GM12864 (cell line): Measurements from ENCODE around the gene MYO5A.
"Not testable (repeated sequence)": the region's sequence is repeated elsewhere in the genome, so short reads cannot be mapped to it uniquely, and the experiment has no call there.

Experiments
- DNase-seq: peaks from one replicate; pipeline ENCODE4 v3.0.0-alpha.2; 2011; ENCODE audit warnings: low read depth
- H3K4me3 ChIP-seq: 2 replicates; pipeline ENCODE4 v1.5.1; 2011; ENCODE audit warnings: mild to moderate bottlenecking, low read depth, low read length, control low read depth
- TF ChIP-seq, protein P1 (sequence below): IDR thresholded peaks from 2 replicates; pipeline ENCODE4 v1.5.1; 2011; ENCODE audit warnings: low read depth, mild to moderate bottlenecking, moderate library complexity, low read length, control low read depth, inconsistent platforms; ENCODE audit errors: missing control alignments

Gene MYO5A

DNA sequence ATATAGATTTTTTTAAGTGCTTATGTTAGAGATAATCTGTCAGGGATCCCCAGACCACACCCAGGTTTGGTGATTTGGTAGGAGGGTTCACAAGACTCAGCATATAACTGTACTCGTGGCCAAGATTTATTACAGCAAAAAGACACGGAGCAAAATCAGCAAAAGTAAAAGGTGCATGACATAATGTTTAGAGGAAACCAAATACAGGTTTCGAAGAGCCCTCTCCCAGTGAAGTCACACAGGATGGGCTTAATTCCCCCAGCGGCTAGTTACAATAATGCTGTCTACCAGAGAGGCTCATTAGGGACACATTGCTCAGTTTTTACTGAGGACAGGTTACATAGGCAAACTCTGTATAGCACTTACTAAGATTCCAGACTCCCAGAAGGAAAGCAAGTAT lies 36.5 kb downstream of the MYO5A start:
- TF ChIP-seq, protein P1, sequence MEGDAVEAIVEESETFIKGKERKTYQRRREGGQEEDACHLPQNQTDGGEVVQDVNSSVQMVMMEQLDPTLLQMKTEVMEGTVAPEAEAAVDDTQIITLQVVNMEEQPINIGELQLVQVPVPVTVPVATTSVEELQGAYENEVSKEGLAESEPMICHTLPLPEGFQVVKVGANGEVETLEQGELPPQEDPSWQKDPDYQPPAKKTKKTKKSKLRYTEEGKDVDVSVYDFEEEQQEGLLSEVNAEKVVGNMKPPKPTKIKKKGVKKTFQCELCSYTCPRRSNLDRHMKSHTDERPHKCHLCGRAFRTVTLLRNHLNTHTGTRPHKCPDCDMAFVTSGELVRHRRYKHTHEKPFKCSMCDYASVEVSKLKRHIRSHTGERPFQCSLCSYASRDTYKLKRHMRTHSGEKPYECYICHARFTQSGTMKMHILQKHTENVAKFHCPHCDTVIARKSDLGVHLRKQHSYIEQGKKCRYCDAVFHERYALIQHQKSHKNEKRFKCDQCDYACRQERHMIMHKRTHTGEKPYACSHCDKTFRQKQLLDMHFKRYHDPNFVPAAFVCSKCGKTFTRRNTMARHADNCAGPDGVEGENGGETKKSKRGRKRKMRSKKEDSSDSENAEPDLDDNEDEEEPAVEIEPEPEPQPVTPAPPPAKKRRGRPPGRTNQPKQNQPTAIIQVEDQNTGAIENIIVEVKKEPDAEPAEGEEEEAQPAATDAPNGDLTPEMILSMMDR, result no peak
- H3K4me3 ChIP-seq, result no peak overlapping the region
- DNase-seq, result no peak

DNA sequence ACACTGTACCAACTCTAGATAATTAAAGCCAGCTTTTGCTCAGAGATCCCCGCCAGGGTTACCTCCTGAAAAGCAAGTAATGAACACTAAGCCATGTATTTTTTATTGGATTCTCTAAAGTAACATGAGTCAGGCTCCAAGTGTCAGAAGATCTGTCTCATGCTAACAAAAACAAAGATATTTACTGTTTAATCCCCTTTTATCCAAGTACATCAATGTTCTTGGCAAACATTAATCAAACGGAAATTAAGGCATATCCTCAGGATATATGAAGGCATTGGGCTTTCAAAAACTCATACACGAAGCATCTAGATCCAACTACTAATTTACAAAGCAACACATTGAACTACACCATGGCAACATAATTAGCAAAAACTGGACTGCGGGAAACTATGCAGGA lies 37.2 kb downstream of the MYO5A start:
- no peak overlapping the region for H3K4me3 ChIP-seq
- DNase-seq, result no peak
- TF ChIP-seq, protein P1, result no peak

DNA sequence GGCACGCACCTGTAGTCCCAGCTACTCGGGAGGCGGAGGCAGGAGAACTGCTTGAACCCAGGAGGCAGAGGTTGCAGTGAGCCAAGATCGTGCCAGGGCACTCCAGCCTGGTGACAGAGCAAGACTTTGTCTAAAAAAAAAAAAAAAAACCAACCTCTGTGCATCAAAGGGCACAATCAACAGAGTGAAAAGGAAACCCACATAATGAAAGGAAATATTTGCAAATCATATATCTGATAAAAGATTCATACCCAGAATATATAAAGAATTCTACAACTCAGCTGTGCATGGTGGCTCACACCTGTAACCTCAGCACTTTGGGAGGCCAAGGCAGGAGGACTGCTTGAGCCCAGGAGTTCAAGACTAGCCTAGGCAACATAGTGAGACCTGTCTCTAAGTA lies 39.2 kb downstream of the MYO5A start:
- not testable (repeated sequence) for H3K4me3 ChIP-seq, DNase-seq

DNA sequence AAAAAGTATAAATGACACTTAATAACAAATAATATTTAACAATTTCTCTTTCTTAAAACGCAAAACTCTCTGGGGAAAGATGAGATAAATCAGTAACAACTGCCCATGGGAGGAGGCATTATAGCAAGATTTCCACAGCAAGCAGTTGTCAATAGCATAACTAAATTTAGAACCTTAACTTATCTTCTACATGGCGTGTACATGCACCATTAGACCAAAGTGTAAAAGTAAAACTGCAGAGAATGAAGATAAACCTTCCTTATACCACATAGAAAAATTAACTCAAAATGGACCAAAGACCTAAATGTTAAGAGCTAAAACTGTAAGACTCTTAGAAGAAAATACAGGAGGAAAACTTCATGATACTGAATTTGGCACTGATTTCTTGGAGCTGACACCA lies 39.9 kb downstream of the MYO5A start:
- TF ChIP-seq, protein P1, result no peak
- DNase-seq, result no peak
- H3K4me3 ChIP-seq, result no peak overlapping the region

DNA sequence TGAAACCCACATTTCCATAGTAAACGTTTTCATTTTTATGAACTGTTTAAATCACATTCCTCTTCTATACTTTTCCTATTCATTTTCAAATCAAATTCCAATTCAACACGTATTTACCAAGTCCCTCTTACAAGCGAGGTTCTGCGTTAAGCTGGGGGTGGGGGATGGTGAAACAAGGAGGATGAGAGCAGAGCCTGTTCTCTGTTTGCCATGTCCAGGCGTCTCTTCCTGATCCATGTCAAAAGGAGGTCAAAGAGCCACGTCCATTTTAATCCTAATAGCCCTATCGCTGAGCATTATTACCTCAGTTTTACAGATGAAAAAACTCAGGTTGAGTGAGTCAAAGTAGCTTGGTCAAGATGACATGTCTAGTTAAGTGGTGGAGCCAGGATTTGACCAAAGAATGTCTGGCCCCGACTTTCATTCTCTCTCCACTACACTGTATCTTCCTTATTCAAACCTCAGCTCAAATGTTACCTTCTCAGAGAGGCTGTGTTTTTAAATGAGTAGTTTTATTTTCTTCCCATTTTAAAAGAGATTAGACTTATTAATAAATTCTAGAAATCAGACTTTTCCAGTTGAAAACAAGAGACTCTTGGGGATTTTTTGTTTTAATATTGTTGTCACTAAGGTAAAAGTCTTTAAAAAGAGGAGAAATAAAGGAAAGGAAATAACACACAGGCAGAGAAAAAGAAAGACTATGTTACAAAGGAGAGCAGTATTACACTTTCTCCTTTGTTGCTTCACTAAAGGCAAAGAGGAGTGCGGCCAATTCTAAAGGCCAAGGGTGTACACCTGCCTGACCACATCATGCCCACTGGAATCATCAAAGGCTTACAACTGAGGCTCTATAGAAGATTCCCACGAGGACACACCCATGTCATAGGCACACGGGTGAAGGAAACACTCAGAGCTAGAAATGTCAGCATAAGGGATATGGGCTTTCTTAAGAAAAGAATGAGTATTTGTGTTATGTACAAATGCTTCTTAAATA lies 42.4 kb downstream of the MYO5A start:
- no peak overlapping the region for H3K4me3 ChIP-seq
- no peak for DNase-seq

DNA sequence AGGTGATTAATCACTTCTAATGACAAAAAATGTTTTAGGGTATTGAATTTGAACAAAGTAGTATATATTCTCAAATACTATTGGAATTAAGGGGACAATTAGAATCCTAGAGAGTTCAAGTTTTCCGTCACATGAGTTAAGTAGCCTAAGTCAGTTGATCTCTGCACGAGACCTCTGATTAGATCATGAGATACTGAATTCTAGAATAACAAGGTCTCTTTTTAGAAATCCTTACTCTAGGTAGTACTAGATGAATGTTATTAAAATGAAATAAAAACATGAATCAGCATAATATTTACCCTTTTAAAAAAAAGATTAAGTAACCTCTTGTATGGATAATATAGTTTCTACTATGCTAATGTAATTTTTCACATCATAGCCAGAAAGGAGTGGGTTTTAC lies 43.4 kb downstream of the MYO5A start:
- no peak for DNase-seq
- TF ChIP-seq, protein P1, result no peak
- H3K4me3 ChIP-seq, result no peak overlapping the region

More for the DNA sequence above, 42.4 kb downstream of the MYO5A start:
- TF ChIP-seq, protein P1, result no peak

DNA sequence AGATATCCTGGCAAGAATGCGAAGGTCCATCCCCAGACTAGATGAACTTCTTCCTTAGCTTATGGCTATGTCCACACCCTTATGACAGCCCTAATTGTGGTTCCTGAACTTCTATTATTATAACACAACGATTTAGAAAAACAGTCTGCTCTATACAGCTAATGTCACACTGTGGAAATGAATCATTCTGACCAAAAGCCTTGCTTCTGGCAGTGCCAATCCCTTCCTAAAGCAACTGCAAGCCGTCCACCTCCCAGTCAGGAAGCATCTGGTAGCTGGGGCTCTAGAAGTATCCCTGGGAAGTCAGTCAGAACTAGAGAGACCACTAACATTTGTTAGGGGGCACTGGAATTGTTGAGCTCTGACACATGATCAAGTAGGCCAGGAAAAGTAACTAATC lies 45.0 kb downstream of the MYO5A start:
- no peak for DNase-seq
- TF ChIP-seq, protein P1, result no peak

More for the DNA sequence above, 45.0 kb downstream of the MYO5A start:
- H3K4me3 ChIP-seq, result no peak overlapping the region
